HG02884 (cell line): ENCODE data around the gene NFIB.

Experiments
- ATAC-seq: cut with Tn5 transposase; IDR thresholded peaks from one replicate; pipeline ENCODE4 v1.9.1; 2021; ENCODE audit warnings: mild to moderate bottlenecking, moderate library complexity; ENCODE audit not compliant: unreplicated experiment

The NFIB gene

GRCh38 chr9:14249527-14249926 is 64.4 kb downstream of the NFIB start:
- ATAC-seq = no peak

- no peak for ATAC-seq
Observed at GRCh38 chr9:14248149-14248548, 65.8 kb downstream of the NFIB start.

GRCh38 chr9:14247577-14247976 is 66.4 kb downstream of the NFIB start:
- ATAC-seq = no peak

GRCh38 chr9:14246951-14247350 is 67.0 kb downstream of the NFIB start:
- no peak for ATAC-seq

GRCh38 chr9:14245901-14246525 is 67.9 kb downstream of the NFIB start:
- ATAC-seq = no peak

- ATAC-seq = no peak
Observed at GRCh38 chr9:14243514-14244042, 70.4 kb downstream of the NFIB start.

- no peak for ATAC-seq
Observed at GRCh38 chr9:14242150-14242805, 71.7 kb downstream of the NFIB start.

- no peak for ATAC-seq
Observed at GRCh38 chr9:14240537-14240936, 73.4 kb downstream of the NFIB start.

- no peak for ATAC-seq
Observed at GRCh38 chr9:14238518-14238917, 75.4 kb downstream of the NFIB start.

- ATAC-seq = no peak
Observed at GRCh38 chr9:14238079-14238478, 75.9 kb downstream of the NFIB start.

GRCh38 chr9:14236591-14236990 is 77.3 kb downstream of the NFIB start:
- ATAC-seq = no peak

GRCh38 chr9:14232111-14232510 is 81.8 kb downstream of the NFIB start:
- no peak for ATAC-seq

- ATAC-seq = no peak
Observed at GRCh38 chr9:14231196-14231990, 82.5 kb downstream of the NFIB start.

GRCh38 chr9:14228602-14229001 is 85.3 kb downstream of the NFIB start:
- no peak for ATAC-seq

GRCh38 chr9:14226855-14227532 is 86.9 kb downstream of the NFIB start:
- ATAC-seq = no peak

GRCh38 chr9:14223081-14223480 is 90.9 kb downstream of the NFIB start:
- ATAC-seq = no peak

GRCh38 chr9:14222149-14222835 is 91.6 kb downstream of the NFIB start:
- ATAC-seq = no peak

- no peak for ATAC-seq
Observed at GRCh38 chr9:14221558-14221957, 92.4 kb downstream of the NFIB start.

GRCh38 chr9:14221119-14221518 is 92.8 kb downstream of the NFIB start:
- no peak for ATAC-seq

- no peak for ATAC-seq
Observed at GRCh38 chr9:14220256-14220655, 93.7 kb downstream of the NFIB start.

- no peak for ATAC-seq
Observed at GRCh38 chr9:14219850-14220249, 94.1 kb downstream of the NFIB start.
